ENCODE results near the gene CCDC81. TPM values are rescaled to one million over a fixed set of nuclear protein-coding genes. Genes with fewer than 3 reads are reported as not detected.
A peak's percentile ranks its signal among the peaks of the same experiment; 100 is the strongest.

Gene CCDC81
- total RNA-seq, 4 donors from 2014 or later, result 1.1 to 1.8 TPM; not detected in 2

GRCh38 chr11:86369668-86370067 lies 5.0 kb upstream of the CCDC81 start:
- Histone ChIP-seq H3K36me3 (no peaks in the 10 kb centered on the region), H3K4me1 (no peaks in the 10 kb centered on the region), H3K9me3 (no peaks in the 10 kb centered on the region), H3K27ac (no peak overlapping the region), H3K4me3 (no peak overlapping the region), H3K27me3 (no peaks in the 10 kb centered on the region)
- TF ChIP-seq POLR2AphosphoS5 (IDR thresholded peaks at IDR 0.05) (no peak), CTCF (IDR thresholded peaks at IDR 0.05) (no peak), EP300 (IDR thresholded peaks at IDR 0.05) (no peak), POLR2A (IDR thresholded peaks at IDR 0.05) (no peak)
- WGBS, result 68% methylated on average over 7 of the region's 7 CpGs
- no peak for DNase-seq (ENCODE audit: low spot score in 2 of 2)

- 82% methylated on average over 4 of the region's 4 CpGs for WGBS
- Histone ChIP-seq H3K4me1 (no peaks in the 10 kb centered on the region), H3K27me3 (no peaks in the 10 kb centered on the region), H3K27ac (no peak overlapping the region), H3K4me3 (no peak overlapping the region), H3K9me3 (no peaks in the 10 kb centered on the region), H3K36me3 (no peaks in the 10 kb centered on the region)
- no peak for DNase-seq (ENCODE audit: low spot score in 2 of 2)
- TF ChIP-seq POLR2A (IDR thresholded peaks at IDR 0.05) (no peak), POLR2AphosphoS5 (IDR thresholded peaks at IDR 0.05) (no peak), CTCF (IDR thresholded peaks at IDR 0.05) (no peak), EP300 (IDR thresholded peaks at IDR 0.05) (no peak)
Observed at GRCh38 chr11:86370171-86370570, 4.5 kb upstream of the CCDC81 start.

GRCh38 chr11:86370922-86371594 lies 3.6 kb upstream of the CCDC81 start:
- TF ChIP-seq POLR2AphosphoS5 (IDR thresholded peaks at IDR 0.05) (no peak), POLR2A (IDR thresholded peaks at IDR 0.05) (no peak), CTCF (IDR thresholded peaks at IDR 0.05) (no peak), EP300 (IDR thresholded peaks at IDR 0.05) (no peak)
- 61% methylated on average over 6 of the region's 6 CpGs for WGBS
- DNase-seq (ENCODE audit: low spot score in 2 of 2), result no peak
- no peaks in the 10 kb centered on the region for H3K9me3 ChIP-seq
- H3K4me3 ChIP-seq, result no peak overlapping the region
- H3K4me1 ChIP-seq, result no peaks in the 10 kb centered on the region
- H3K27me3 ChIP-seq, result no peaks in the 10 kb centered on the region
- no peak overlapping the region for H3K27ac ChIP-seq
- H3K36me3 ChIP-seq, result no peaks in the 10 kb centered on the region

GRCh38 chr11:86372041-86372440 lies 2.6 kb upstream of the CCDC81 start:
- no peak overlapping the region for H3K27ac ChIP-seq
- TF ChIP-seq EP300 (IDR thresholded peaks at IDR 0.05) (no peak), POLR2AphosphoS5 (IDR thresholded peaks at IDR 0.05) (no peak), POLR2A (IDR thresholded peaks at IDR 0.05) (no peak)
- no peaks in the 10 kb centered on the region for H3K36me3 ChIP-seq
- H3K9me3 ChIP-seq, result no peaks in the 10 kb centered on the region
- 94% methylated on average over 1 of the region's 1 CpG for WGBS
- DNase-seq (ENCODE audit: low spot score in 2 of 2), result no peak
- no peaks in the 10 kb centered on the region for H3K4me1 ChIP-seq
- no peaks in the 10 kb centered on the region for H3K27me3 ChIP-seq
- no peak overlapping the region for H3K4me3 ChIP-seq

GRCh38 chr11:86372586-86372985 lies 2.1 kb upstream of the CCDC81 start:
- no peaks in the 10 kb centered on the region for H3K36me3 ChIP-seq
- no peaks in the 10 kb centered on the region for H3K27me3 ChIP-seq
- no peaks in the 10 kb centered on the region for H3K4me1 ChIP-seq
- TF ChIP-seq POLR2AphosphoS5 (IDR thresholded peaks at IDR 0.05) (no peak), CTCF (IDR thresholded peaks at IDR 0.05) (no peak), POLR2A (IDR thresholded peaks at IDR 0.05) (no peak), EP300 (IDR thresholded peaks at IDR 0.05) (no peak)
- H3K9me3 ChIP-seq, result no peaks in the 10 kb centered on the region
- no peak overlapping the region for H3K27ac ChIP-seq
- H3K4me3 ChIP-seq, result no peak overlapping the region
- DNase-seq (ENCODE audit: low spot score in 2 of 2), result no peak

- Histone ChIP-seq H3K9me3 (no peaks in the 10 kb centered on the region), H3K27ac (no peak overlapping the region), H3K4me3 (peak overlapping the region; percentile 4), H3K4me1 (no peaks in the 10 kb centered on the region), H3K27me3 (no peaks in the 10 kb centered on the region), H3K36me3 (no peaks in the 10 kb centered on the region)
- no peak for DNase-seq (ENCODE audit: low spot score in 2 of 2)
- WGBS, result 47% methylated on average over 1 of the region's 1 CpG
- TF ChIP-seq POLR2A (IDR thresholded peaks at IDR 0.05), result no peak
- TF ChIP-seq EP300 (IDR thresholded peaks at IDR 0.05), result no peak
- TF ChIP-seq POLR2AphosphoS5 (IDR thresholded peaks at IDR 0.05), result no peak
- TF ChIP-seq CTCF (IDR thresholded peaks at IDR 0.05), result no peak
Observed at GRCh38 chr11:86374069-86374468, 618 bp upstream of the CCDC81 start.

All from suprapubic skin (tissue), 4 donors.